ENCODE measurements around the gene PROX2.

Gene PROX2

DNA sequence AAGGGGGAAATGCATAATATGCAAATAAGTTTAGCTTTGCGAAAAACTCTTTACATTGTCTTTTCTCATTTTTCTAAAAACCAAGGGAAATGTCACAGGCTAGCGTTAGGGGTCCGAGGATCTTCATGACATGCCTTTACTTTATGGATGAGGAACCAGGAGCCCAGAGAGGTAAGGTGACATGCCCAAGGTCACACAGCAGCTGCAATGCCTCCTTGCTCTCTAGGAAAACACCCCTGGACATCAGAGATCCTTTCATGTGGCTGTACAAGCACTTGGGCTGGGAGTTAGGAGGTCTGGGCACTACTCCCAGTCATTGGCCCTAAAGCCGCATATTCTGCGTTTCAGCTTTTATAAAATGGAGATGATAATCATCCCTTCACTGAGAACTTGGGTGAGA lies 741 bp downstream of the PROX2 start:
- TF ChIP-seq, protein P1, sequence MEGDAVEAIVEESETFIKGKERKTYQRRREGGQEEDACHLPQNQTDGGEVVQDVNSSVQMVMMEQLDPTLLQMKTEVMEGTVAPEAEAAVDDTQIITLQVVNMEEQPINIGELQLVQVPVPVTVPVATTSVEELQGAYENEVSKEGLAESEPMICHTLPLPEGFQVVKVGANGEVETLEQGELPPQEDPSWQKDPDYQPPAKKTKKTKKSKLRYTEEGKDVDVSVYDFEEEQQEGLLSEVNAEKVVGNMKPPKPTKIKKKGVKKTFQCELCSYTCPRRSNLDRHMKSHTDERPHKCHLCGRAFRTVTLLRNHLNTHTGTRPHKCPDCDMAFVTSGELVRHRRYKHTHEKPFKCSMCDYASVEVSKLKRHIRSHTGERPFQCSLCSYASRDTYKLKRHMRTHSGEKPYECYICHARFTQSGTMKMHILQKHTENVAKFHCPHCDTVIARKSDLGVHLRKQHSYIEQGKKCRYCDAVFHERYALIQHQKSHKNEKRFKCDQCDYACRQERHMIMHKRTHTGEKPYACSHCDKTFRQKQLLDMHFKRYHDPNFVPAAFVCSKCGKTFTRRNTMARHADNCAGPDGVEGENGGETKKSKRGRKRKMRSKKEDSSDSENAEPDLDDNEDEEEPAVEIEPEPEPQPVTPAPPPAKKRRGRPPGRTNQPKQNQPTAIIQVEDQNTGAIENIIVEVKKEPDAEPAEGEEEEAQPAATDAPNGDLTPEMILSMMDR (conservative IDR thresholded peaks at IDR 0.05), result no peak
- TF ChIP-seq ZFX (IDR thresholded peaks at IDR 0.05), result no peak
- no peak overlapping the region for H3K27ac ChIP-seq

DNA sequence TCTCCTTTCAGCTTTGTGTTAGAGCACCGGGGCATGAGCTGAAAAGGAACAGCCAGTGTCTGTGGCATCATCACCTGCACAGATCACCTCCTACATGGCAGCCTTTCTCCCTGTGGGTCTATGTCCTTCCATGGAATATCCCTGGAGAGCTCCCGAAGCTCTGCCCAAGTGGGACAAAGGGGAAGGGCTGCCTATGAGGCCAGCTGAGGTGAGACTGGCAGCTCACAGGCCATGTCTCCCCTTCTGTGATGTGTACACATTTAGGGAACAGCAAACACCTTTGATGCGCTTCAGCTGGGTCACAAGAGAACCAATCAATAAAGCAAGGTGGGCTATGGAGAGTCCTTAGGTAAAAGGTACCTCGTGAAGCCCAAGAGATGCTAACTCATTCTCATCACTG lies 4.1 kb downstream of the PROX2 start:
- TF ChIP-seq, protein P1 (conservative IDR thresholded peaks at IDR 0.05), result no peak
- no peak for TF ChIP-seq ZFX (IDR thresholded peaks at IDR 0.05)

DNA sequence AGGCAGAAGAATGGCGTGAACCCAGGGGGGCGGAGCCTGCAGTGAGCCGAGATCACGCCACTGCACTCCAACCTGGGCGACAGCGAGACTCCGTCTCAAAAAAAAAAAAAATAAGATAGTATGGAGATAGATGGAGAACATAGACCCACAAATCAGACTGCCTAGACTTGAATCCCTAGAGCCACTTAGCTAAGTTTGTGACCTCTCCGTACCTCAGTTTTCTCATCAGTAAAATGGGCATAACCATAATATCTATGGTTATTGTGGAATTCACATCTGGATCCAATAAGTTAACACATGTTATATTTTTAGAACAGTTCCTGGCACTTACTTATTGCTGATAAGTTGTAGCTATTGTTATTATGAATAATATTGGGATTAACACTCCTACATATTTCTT lies 7.2 kb downstream of the PROX2 start:
- H3K27ac ChIP-seq, result no peak overlapping the region
- TF ChIP-seq, protein P1 (conservative IDR thresholded peaks at IDR 0.05), result no peak
- TF ChIP-seq ZFX (IDR thresholded peaks at IDR 0.05), result no peak

More for the DNA sequence above, 4.1 kb downstream of the PROX2 start:
- no peak overlapping the region for H3K27ac ChIP-seq

DNA sequence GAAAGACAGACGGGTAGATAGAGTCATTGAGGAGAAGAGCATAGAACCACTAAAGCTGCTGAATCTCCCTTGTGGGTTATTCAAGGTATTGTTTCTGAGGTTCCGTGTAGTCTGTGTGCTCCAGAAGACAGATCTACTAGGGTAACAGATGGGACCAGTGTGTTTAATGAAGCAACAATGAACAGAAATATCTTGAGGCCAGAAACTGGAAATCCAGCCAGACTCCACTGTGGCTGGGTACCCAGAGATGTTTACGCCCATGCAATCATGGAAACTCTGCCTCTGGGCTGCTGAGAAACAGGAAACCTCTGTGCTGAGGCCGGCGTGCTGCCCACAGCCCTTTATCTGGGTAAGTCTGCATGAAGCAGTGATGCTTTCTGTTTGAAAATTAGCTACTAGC lies 8.3 kb downstream of the PROX2 start:
- TF ChIP-seq, protein P1 (conservative IDR thresholded peaks at IDR 0.05), result no peak
- no peak for TF ChIP-seq ZFX (IDR thresholded peaks at IDR 0.05)
- H3K27ac ChIP-seq, result no peak overlapping the region

DNA sequence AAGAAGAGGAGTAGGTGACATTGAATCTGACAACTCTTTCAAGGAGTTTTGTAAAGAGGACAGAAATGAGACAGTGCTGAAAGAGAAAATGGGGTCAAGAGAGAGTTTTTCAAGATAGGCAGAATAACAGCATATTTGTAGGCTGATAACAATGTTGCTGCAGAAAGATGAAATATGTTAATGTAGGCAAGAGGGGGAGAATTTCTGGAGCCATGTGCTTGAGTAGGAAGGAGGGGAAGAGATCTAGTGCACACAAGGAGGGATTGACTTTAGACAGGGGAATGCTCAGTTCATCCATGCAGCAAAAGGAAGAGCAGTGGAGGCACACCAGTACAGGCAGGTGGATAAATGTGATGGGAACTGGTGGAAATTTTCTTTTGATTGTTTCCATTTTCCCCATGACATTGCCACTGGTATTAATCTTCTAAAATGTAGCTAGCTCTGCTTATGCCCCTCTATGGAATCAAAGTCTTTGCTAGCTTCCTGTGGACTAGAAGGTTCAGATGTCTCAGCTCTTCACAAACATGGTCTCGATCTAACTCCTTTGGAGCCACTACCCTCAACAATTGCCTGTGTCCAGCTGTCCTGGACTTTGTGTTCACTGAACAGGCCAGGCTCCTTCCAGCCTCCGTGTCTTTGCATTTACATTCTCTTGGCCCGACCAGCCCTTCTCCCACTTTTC lies 9.1 kb downstream of the PROX2 start:
- TF ChIP-seq, protein P1 (conservative IDR thresholded peaks at IDR 0.05), result no peak
- no peak for TF ChIP-seq ZFX (IDR thresholded peaks at IDR 0.05)
- no peak overlapping the region for H3K27ac ChIP-seq

DNA sequence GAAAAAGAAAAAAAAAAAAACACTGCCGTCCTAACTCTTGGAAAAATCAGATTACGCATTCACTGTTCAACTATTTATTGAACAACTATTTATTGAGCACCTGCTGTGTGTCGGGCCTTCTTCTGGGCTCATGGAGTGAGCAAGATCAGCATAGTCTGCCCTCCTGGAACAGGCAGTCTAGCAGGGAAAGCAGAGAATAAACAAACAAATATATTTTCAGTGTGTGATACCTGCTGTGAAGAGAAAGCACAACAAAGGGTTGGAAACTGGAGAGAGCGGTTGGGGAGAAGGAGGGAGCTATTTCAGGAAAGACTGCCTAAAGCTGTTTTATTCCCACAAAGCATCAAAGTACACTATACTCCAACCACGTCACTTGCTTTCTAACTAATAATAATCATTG lies 10.8 kb downstream of the PROX2 start:
- H3K27ac ChIP-seq, result no peak overlapping the region
- no peak for TF ChIP-seq ZFX (IDR thresholded peaks at IDR 0.05)
- TF ChIP-seq, protein P1 (conservative IDR thresholded peaks at IDR 0.05), result no peak

DNA sequence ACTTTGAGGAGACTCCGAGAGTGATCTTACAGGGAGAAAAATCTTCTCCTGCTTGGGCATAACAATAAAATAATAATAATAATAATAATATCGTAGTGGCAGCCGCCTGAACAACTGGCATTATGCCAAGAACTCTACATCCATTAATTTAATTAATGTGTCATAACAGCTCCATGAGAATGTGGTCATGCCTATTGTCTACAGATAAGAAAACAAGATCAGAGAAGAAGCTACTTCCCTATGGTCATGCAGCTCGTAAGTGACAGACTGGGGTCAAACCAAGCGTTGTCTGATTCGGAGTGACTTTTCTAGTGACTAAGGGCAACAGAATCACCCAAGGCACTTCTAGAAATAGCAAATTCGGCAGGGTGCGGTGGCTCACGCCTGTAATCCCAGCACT lies 11.7 kb downstream of the PROX2 start:
- H3K27ac ChIP-seq, result no peak overlapping the region
- no peak for TF ChIP-seq ZFX (IDR thresholded peaks at IDR 0.05)
- TF ChIP-seq, protein P1 (conservative IDR thresholded peaks at IDR 0.05), result no peak
